Measurements from ENCODE around the gene CADM1. TPM values are rescaled to one million over a fixed set of nuclear protein-coding genes. Genes with fewer than 3 reads are reported as not detected.

Gene CADM1
- total RNA-seq, 1 experiment from 2014 or later: 0.79 TPM

DNA sequence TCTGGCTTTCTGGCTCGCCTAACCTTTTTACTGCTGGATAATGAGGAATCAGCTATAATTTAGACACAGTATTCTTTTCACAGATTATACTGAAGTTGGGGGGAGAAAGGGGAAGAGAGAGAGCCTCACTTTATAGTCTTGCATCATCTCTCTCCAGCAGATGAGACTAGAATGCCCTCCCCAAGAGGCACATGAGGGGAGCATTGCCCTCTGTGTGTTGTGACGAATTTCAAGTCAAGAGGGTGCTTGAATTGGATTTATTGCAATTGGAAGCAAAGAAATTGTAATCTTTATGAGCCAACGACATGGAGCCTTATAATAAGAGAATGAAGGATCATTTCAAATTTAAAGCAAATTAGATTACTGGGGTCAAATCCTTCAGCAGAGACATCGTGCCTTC, 17.6 kb upstream of the CADM1 start:
- Histone ChIP-seq H3K4me3 (replicated peaks in 1 of 2; ENCODE audit: low read depth in 1 of 2, low read length in 2 of 2) (no peak overlapping the region), H3K36me3 (ENCODE audit: control insufficient read depth in 1 of 2, insufficient read depth in 2 of 2, low read length in 2 of 2) (no peaks in the 10 kb centered on the region), H3K27ac (ENCODE audit: low read depth, low read length) (no peak overlapping the region), H3K9me2 (ENCODE audit: insufficient read depth) (no peaks in the 10 kb centered on the region), H3K9me3 (ENCODE audit: control insufficient read depth in 1 of 2, insufficient read depth in 1 of 2, low read depth in 1 of 2, low read length in 2 of 2) (peaks cover 5% of the 10 kb centered on the region in 2 experiments; a peak in 2 of 4 replicates), H3K4me2 (ENCODE audit: low read length) (no peak overlapping the region), H3K9ac (ENCODE audit: low read length) (no peak overlapping the region), H3K79me2 (ENCODE audit: insufficient read depth, low read length) (no peaks in the 10 kb centered on the region), H4K20me1 (ENCODE audit: insufficient read depth) (no peaks in the 10 kb centered on the region), H2AFZ (ENCODE audit: low read depth, low read length, poor library complexity, severe bottlenecking) (no peak overlapping the region), H3K27me3 (ENCODE audit: insufficient read depth, low read length) (no peaks in the 10 kb centered on the region), H3K4me1 (ENCODE audit: control insufficient read depth in 1 of 2, insufficient read depth in 2 of 2, low read length in 2 of 2) (no peaks in the 10 kb centered on the region)
- ChIA-PET RAD21 (ENCODE audit: low non-redundant PET in 1 of 2, low total read pairs in 2 of 2, uncharacterized antibody in 2 of 2, unreplicated experiment in 2 of 2) (no interaction called here), POLR2A (no interaction called here), CTCF (no interaction called here)
- ATAC-seq (no peak), DNase-seq (ENCODE audit: low read depth, low spot score) (no peak)
- TF ChIP-seq RAD21 (IDR thresholded peaks at IDR 0.05; ENCODE audit: low read depth) (no peak), TCF7L2 (IDR thresholded peaks at IDR 0.05; ENCODE audit: borderline replicate concordance, extremely low read depth, insufficient read depth, insufficient read length) (no peak), POLR2AphosphoS5 (IDR thresholded peaks at IDR 0.05; ENCODE audit: low read depth, low read length) (no peak), ZFX (IDR thresholded peaks at IDR 0.05) (no peak), CBX3 (IDR thresholded peaks at IDR 0.05; ENCODE audit: low read depth) (no peak), FOSL1 (IDR thresholded peaks at IDR 0.05; ENCODE audit: low read depth) (no peak), CEBPB (IDR thresholded peaks at IDR 0.05; ENCODE audit: low read depth) (no peak), POLR2A (IDR thresholded peaks at IDR 0.05; ENCODE audit: borderline replicate concordance, extremely low read depth, insufficient read depth, insufficient read length) (no peak), JUND (IDR thresholded peaks at IDR 0.05) (no peak), EZH2phosphoT487 (IDR thresholded peaks at IDR 0.05; ENCODE audit: borderline replicate concordance) (no peak), YY1 (IDR thresholded peaks at IDR 0.05; ENCODE audit: extremely low read depth, insufficient replicate concordance, low read depth, low read length) (no peak), SIN3A (IDR thresholded peaks at IDR 0.05; ENCODE audit: low read depth) (no peak), ZNF274 (IDR thresholded peaks at IDR 0.05; ENCODE audit: low read depth, low read length) (no peak), EGR1 (IDR thresholded peaks at IDR 0.05; ENCODE audit: low read depth) (no peak), SRF (IDR thresholded peaks at IDR 0.05; ENCODE audit: low read depth) (no peak), ELF1 (IDR thresholded peaks at IDR 0.05; ENCODE audit: borderline replicate concordance, low read depth) (no peak)
- TF ChIP-seq, protein P1, sequence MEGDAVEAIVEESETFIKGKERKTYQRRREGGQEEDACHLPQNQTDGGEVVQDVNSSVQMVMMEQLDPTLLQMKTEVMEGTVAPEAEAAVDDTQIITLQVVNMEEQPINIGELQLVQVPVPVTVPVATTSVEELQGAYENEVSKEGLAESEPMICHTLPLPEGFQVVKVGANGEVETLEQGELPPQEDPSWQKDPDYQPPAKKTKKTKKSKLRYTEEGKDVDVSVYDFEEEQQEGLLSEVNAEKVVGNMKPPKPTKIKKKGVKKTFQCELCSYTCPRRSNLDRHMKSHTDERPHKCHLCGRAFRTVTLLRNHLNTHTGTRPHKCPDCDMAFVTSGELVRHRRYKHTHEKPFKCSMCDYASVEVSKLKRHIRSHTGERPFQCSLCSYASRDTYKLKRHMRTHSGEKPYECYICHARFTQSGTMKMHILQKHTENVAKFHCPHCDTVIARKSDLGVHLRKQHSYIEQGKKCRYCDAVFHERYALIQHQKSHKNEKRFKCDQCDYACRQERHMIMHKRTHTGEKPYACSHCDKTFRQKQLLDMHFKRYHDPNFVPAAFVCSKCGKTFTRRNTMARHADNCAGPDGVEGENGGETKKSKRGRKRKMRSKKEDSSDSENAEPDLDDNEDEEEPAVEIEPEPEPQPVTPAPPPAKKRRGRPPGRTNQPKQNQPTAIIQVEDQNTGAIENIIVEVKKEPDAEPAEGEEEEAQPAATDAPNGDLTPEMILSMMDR (IDR thresholded peaks at IDR 0.05 in 2 of 3, conservative IDR thresholded peaks at IDR 0.05 in 1 of 3; ENCODE audit: borderline replicate concordance in 1 of 3, insufficient read depth in 1 of 3, low read depth in 2 of 3, low read length in 2 of 3): no peak
- TF ChIP-seq, protein P2, sequence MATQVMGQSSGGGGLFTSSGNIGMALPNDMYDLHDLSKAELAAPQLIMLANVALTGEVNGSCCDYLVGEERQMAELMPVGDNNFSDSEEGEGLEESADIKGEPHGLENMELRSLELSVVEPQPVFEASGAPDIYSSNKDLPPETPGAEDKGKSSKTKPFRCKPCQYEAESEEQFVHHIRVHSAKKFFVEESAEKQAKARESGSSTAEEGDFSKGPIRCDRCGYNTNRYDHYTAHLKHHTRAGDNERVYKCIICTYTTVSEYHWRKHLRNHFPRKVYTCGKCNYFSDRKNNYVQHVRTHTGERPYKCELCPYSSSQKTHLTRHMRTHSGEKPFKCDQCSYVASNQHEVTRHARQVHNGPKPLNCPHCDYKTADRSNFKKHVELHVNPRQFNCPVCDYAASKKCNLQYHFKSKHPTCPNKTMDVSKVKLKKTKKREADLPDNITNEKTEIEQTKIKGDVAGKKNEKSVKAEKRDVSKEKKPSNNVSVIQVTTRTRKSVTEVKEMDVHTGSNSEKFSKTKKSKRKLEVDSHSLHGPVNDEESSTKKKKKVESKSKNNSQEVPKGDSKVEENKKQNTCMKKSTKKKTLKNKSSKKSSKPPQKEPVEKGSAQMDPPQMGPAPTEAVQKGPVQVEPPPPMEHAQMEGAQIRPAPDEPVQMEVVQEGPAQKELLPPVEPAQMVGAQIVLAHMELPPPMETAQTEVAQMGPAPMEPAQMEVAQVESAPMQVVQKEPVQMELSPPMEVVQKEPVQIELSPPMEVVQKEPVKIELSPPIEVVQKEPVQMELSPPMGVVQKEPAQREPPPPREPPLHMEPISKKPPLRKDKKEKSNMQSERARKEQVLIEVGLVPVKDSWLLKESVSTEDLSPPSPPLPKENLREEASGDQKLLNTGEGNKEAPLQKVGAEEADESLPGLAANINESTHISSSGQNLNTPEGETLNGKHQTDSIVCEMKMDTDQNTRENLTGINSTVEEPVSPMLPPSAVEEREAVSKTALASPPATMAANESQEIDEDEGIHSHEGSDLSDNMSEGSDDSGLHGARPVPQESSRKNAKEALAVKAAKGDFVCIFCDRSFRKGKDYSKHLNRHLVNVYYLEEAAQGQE (IDR thresholded peaks at IDR 0.05; ENCODE audit: low read depth): no peak
- TF ChIP-seq, protein P3, sequence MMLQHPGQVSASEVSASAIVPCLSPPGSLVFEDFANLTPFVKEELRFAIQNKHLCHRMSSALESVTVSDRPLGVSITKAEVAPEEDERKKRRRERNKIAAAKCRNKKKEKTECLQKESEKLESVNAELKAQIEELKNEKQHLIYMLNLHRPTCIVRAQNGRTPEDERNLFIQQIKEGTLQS (IDR thresholded peaks at IDR 0.05): no peak
- TF ChIP-seq, protein P4, sequence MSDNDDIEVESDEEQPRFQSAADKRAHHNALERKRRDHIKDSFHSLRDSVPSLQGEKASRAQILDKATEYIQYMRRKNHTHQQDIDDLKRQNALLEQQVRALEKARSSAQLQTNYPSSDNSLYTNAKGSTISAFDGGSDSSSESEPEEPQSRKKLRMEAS (IDR thresholded peaks at IDR 0.05): no peak
- no TSS peak for BruUV-seq (replicated peaks)
- intact Hi-C loops (cut with micrococcal nuclease): no loop called here

Measured in HCT116 (cell line).